Measurements from ENCODE around the gene ASXL3. TPM values are rescaled to one million over a fixed set of nuclear protein-coding genes. Genes with fewer than 3 reads are reported as not detected.

Gene ASXL3
- total and polyA plus RNA-seq, 10 of the 15 experiments (the other 5 are each of a cell fraction or from before 2014, with no cell fraction given): 0.15 TPM; not detected in 9

DNA sequence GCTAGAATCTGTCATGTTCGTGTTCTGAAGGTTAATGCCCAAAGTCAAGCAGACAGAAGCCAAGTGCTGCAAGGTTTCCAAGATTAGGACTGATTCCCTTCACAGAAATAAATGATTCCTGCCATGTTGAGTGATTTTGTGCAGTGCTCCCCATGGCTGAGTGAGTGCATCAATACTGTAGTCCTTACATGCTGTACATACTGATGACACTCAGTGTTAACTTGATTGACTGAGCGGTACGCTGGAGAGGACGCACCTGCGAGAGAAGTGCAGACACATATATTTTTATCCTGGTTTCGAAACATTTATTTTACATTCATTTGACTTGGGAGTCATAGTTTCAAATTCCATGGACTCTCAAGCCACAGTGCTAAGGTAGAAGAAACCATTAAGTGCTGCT, 92.0 kb downstream of the ASXL3 start:
- no TSS peak for BruUV-seq (replicated peaks)
- no peak for DNase-seq (ENCODE audit: low read depth, low spot score)
- no peaks in the 10 kb centered on the region for H3K4me1 ChIP-seq (ENCODE audit: control insufficient read depth, insufficient read depth, low read length)
- SMC1A ChIA-PET (ENCODE audit: uncharacterized antibody, unreplicated experiment): no interaction called here
- H4K20me1 ChIP-seq (ENCODE audit: control insufficient read depth, insufficient read depth): no peaks in the 10 kb centered on the region
- H3K9me3 ChIP-seq (replicated peaks; ENCODE audit: control insufficient read depth, insufficient read depth, low read length): no peaks in the 10 kb centered on the region
- H3K27me3 ChIP-seq (replicated peaks in 1 of 2; ENCODE audit: control insufficient read depth in 2 of 2, insufficient read depth in 2 of 2, low read length in 1 of 2): no peaks in the 10 kb centered on the region; a peak in 1 of 4 replicates
- POLR2A ChIA-PET: no interaction called here
- FAIRE-seq: no peak
- H3K36me3 ChIP-seq (ENCODE audit: control insufficient read depth in 2 of 2, insufficient read depth in 2 of 2, low read length in 1 of 2): no peaks in the 10 kb centered on the region
- TF ChIP-seq STAT1 (conservative IDR thresholded peaks at IDR 0.05): no peak
- no peak for TF ChIP-seq CHD4 (IDR thresholded peaks at IDR 0.05)
- TF ChIP-seq NFYB (IDR thresholded peaks at IDR 0.05; ENCODE audit: insufficient read depth, low read depth, low read length): no peak
- no peak for TF ChIP-seq TCF3 (IDR thresholded peaks at IDR 0.05; ENCODE audit: borderline replicate concordance, insufficient read depth, low read depth, low read length)
- no peak for TF ChIP-seq ZNF384 (IDR thresholded peaks at IDR 0.05; ENCODE audit: borderline replicate concordance, low read depth, low read length)
- TF ChIP-seq POLR2AphosphoS2 (IDR thresholded peaks at IDR 0.05; ENCODE audit: low read depth, low read length): no peak
- TF ChIP-seq, protein P1, sequence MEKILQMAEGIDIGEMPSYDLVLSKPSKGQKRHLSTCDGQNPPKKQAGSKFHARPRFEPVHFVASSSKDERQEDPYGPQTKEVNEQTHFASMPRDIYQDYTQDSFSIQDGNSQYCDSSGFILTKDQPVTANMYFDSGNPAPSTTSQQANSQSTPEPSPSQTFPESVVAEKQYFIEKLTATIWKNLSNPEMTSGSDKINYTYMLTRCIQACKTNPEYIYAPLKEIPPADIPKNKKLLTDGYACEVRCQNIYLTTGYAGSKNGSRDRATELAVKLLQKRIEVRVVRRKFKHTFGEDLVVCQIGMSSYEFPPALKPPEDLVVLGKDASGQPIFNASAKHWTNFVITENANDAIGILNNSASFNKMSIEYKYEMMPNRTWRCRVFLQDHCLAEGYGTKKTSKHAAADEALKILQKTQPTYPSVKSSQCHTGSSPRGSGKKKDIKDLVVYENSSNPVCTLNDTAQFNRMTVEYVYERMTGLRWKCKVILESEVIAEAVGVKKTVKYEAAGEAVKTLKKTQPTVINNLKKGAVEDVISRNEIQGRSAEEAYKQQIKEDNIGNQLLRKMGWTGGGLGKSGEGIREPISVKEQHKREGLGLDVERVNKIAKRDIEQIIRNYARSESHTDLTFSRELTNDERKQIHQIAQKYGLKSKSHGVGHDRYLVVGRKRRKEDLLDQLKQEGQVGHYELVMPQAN (conservative IDR thresholded peaks at IDR 0.05): no peak
- TF ChIP-seq, protein P2, sequence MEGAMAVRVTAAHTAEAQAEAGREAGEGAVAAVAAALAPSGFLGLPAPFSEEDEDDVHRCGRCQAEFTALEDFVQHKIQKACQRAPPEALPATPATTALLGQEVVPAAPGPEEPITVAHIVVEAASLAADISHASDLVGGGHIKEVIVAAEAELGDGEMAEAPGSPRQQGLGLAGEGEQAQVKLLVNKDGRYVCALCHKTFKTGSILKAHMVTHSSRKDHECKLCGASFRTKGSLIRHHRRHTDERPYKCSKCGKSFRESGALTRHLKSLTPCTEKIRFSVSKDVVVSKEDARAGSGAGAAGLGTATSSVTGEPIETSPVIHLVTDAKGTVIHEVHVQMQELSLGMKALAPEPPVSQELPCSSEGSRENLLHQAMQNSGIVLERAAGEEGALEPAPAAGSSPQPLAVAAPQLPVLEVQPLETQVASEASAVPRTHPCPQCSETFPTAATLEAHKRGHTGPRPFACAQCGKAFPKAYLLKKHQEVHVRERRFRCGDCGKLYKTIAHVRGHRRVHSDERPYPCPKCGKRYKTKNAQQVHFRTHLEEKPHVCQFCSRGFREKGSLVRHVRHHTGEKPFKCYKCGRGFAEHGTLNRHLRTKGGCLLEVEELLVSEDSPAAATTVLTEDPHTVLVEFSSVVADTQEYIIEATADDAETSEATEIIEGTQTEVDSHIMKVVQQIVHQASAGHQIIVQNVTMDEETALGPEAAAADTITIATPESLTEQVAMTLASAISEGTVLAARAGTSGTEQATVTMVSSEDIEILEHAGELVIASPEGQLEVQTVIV (IDR thresholded peaks at IDR 0.05; ENCODE audit: borderline replicate concordance, partially characterized antibody): no peak
- no peak for TF ChIP-seq EZH2 (IDR thresholded peaks at IDR 0.05; ENCODE audit: borderline replicate concordance, control insufficient read depth, low read depth, low read length)
- no peak overlapping the region for H3K9ac ChIP-seq (ENCODE audit: control insufficient read depth, insufficient read depth, low read length)
- no peak for ATAC-seq
- H2AFZ ChIP-seq (ENCODE audit: control insufficient read depth, low read depth, low read length): no peak overlapping the region
- no peak overlapping the region for H3K27ac ChIP-seq (ENCODE audit: control insufficient read depth, insufficient read depth)
- RAD21 ChIA-PET (ENCODE audit: unreplicated experiment): no interaction called here
- H3K4me3 ChIP-seq: no peak overlapping the region
- H3K4me2 ChIP-seq (ENCODE audit: control insufficient read depth, insufficient read depth): no peak overlapping the region
- intact Hi-C loops (cut with micrococcal nuclease; ENCODE audit: unreplicated experiment) (no loop called here), in situ Hi-C loops (cut with MboI) (no loop called here)
- CTCF ChIA-PET: no interaction called here
- no peaks in the 10 kb centered on the region for H3K79me2 ChIP-seq (ENCODE audit: control insufficient read depth, insufficient read depth, low read length)
- WGBS (ENCODE audit: insufficient coverage, insufficient replicate concordance, low lambda C conversion rate, missing lambda C conversion rate): 37% methylated on average over 6 of the region's 6 CpGs

All from GM12878 (cell line).